Measurements from ENCODE around the gene CACNA1B.

The CACNA1B gene

DNA sequence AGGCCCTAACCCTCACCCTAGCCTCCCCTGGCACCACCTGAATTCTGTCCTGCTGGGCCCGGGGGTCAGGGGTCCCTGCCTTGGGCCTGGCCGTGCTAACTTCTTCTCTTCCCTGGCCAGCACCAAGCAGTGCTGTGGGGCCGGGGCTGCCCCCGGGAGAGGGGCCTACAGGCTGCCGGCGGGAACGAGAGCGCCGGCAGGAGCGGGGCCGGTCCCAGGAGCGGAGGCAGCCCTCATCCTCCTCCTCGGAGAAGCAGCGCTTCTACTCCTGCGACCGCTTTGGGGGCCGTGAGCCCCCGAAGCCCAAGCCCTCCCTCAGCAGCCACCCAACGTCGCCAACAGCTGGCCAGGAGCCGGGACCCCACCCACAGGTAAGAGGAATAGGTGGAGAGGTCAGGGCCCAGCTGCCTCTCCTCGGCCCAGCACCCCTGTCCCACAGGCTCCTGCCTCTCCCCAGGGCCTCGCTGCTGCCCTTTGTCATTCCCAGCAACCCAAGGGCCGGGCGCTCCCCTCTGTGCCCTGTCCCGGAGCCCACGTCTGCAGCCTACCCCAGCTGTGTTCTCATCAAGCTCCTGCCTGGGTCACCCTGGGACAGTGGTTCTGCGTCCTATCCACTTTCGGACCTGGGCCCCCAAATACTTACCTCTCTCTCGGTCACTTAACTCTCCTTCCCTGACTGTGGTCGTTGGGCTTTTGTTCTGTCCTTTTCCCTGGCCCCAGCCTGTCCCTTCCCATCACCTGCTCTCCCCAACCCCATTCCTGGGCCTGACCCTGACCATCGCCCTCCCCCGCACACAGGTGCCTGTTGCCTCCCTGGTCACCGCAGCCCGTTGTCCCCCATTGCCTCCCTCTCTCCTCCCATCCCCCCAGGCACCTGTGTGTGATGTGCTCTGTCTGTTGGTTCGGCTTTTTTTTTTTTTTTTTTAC is 243.2 kb downstream of the CACNA1B start:
- Histone ChIP-seq H3K4me3 (replicated peaks; ENCODE audit: insufficient read depth, low read length) (no peak overlapping the region), H3K27me3 (ENCODE audit: insufficient read depth, poor library complexity, severe bottlenecking) (no peaks in the 10 kb centered on the region), H3K27ac (replicated peaks) (no peak overlapping the region)
- DNase-seq (ENCODE audit: low read depth in 1 of 2, low spot score in 1 of 2) = no peak
- TF ChIP-seq POLR2AphosphoS5 (IDR thresholded peaks at IDR 0.05; ENCODE audit: low read depth) (no peak), SPI1 (IDR thresholded peaks at IDR 0.05; ENCODE audit: borderline replicate concordance, low read depth) (no peak), GABPA (IDR thresholded peaks at IDR 0.05; ENCODE audit: low read depth) (no peak)
- TF ChIP-seq, protein P1, sequence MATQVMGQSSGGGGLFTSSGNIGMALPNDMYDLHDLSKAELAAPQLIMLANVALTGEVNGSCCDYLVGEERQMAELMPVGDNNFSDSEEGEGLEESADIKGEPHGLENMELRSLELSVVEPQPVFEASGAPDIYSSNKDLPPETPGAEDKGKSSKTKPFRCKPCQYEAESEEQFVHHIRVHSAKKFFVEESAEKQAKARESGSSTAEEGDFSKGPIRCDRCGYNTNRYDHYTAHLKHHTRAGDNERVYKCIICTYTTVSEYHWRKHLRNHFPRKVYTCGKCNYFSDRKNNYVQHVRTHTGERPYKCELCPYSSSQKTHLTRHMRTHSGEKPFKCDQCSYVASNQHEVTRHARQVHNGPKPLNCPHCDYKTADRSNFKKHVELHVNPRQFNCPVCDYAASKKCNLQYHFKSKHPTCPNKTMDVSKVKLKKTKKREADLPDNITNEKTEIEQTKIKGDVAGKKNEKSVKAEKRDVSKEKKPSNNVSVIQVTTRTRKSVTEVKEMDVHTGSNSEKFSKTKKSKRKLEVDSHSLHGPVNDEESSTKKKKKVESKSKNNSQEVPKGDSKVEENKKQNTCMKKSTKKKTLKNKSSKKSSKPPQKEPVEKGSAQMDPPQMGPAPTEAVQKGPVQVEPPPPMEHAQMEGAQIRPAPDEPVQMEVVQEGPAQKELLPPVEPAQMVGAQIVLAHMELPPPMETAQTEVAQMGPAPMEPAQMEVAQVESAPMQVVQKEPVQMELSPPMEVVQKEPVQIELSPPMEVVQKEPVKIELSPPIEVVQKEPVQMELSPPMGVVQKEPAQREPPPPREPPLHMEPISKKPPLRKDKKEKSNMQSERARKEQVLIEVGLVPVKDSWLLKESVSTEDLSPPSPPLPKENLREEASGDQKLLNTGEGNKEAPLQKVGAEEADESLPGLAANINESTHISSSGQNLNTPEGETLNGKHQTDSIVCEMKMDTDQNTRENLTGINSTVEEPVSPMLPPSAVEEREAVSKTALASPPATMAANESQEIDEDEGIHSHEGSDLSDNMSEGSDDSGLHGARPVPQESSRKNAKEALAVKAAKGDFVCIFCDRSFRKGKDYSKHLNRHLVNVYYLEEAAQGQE (IDR thresholded peaks at IDR 0.05; ENCODE audit: insufficient replicate concordance, low read depth) = no peak
- TF ChIP-seq, protein P2, sequence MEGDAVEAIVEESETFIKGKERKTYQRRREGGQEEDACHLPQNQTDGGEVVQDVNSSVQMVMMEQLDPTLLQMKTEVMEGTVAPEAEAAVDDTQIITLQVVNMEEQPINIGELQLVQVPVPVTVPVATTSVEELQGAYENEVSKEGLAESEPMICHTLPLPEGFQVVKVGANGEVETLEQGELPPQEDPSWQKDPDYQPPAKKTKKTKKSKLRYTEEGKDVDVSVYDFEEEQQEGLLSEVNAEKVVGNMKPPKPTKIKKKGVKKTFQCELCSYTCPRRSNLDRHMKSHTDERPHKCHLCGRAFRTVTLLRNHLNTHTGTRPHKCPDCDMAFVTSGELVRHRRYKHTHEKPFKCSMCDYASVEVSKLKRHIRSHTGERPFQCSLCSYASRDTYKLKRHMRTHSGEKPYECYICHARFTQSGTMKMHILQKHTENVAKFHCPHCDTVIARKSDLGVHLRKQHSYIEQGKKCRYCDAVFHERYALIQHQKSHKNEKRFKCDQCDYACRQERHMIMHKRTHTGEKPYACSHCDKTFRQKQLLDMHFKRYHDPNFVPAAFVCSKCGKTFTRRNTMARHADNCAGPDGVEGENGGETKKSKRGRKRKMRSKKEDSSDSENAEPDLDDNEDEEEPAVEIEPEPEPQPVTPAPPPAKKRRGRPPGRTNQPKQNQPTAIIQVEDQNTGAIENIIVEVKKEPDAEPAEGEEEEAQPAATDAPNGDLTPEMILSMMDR (IDR thresholded peaks at IDR 0.05; ENCODE audit: insufficient read depth, low read length) = no peak

DNA sequence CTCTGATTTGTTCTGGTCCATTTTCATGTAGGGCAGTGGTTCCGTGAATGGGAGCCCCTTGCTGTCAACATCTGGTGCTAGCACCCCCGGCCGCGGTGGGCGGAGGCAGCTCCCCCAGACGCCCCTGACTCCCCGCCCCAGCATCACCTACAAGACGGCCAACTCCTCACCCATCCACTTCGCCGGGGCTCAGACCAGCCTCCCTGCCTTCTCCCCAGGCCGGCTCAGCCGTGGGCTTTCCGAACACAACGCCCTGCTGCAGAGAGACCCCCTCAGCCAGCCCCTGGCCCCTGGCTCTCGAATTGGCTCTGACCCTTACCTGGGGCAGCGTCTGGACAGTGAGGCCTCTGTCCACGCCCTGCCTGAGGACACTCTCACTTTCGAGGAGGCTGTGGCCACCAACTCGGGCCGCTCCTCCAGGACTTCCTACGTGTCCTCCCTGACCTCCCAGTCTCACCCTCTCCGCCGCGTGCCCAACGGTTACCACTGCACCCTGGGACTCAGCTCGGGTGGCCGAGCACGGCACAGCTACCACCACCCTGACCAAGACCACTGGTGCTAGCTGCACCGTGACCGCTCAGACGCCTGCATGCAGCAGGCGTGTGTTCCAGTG is 244.0 kb downstream of the CACNA1B start:
- H3K4me3 ChIP-seq (replicated peaks; ENCODE audit: insufficient read depth, low read length) = no peak overlapping the region
- TF ChIP-seq SPI1 (IDR thresholded peaks at IDR 0.05; ENCODE audit: borderline replicate concordance, low read depth) = no peak
- TF ChIP-seq GABPA (IDR thresholded peaks at IDR 0.05; ENCODE audit: low read depth) = no peak
- no peak for TF ChIP-seq POLR2AphosphoS5 (IDR thresholded peaks at IDR 0.05; ENCODE audit: low read depth)
- TF ChIP-seq, protein P2 (IDR thresholded peaks at IDR 0.05; ENCODE audit: insufficient read depth, low read length) = no peak
- DNase-seq (ENCODE audit: low read depth in 1 of 2, low spot score in 1 of 2) = no peak
- no peak overlapping the region for H3K27ac ChIP-seq (replicated peaks)
- H3K27me3 ChIP-seq (ENCODE audit: insufficient read depth, poor library complexity, severe bottlenecking) = no peaks in the 10 kb centered on the region

DNA sequence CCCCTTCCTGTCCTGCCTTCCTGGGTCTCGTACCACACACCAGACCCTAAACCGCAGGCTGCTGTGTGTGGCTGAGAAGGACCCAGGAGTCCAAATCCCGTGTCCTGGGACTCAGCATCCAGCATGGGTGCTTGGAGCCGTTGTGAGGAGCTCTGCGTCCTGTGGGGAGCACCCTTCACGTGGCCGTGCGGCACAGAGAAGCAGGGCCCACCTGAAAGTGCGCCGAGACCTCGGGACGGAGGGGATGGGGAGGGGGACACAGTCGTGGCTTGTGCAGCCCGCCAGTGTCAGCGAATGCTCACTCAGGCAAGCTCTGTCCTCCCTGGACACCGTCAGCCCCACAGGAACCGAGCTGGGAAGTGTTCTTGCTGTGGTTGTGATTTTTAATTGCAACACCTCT is 244.6 kb downstream of the CACNA1B start:
- Histone ChIP-seq H3K4me3 (replicated peaks; ENCODE audit: insufficient read depth, low read length) (no peak overlapping the region), H3K27me3 (ENCODE audit: insufficient read depth, poor library complexity, severe bottlenecking) (no peaks in the 10 kb centered on the region), H3K27ac (replicated peaks) (no peak overlapping the region)
- no peak for DNase-seq (ENCODE audit: low read depth in 1 of 2, low spot score in 1 of 2)
- TF ChIP-seq SPI1 (IDR thresholded peaks at IDR 0.05; ENCODE audit: borderline replicate concordance, low read depth) (no peak), POLR2AphosphoS5 (IDR thresholded peaks at IDR 0.05; ENCODE audit: low read depth) (no peak), GABPA (IDR thresholded peaks at IDR 0.05; ENCODE audit: low read depth) (no peak)
- TF ChIP-seq, protein P2 (IDR thresholded peaks at IDR 0.05; ENCODE audit: insufficient read depth, low read length) = no peak
- TF ChIP-seq, protein P1 (IDR thresholded peaks at IDR 0.05; ENCODE audit: insufficient replicate concordance, low read depth) = no peak
